PC-3 (cell line): ENCODE results near the gene LRSAM1. TPM values are rescaled to one million over a fixed set of nuclear protein-coding genes. Genes with fewer than 3 reads are reported as not detected.

Experiments
- ATAC-seq: fragments of 200-7000 bp; cut with Tn5 transposase; 2 replicates; pipeline ENCODE4 v1.9.1; 2020; ENCODE audit warnings: mild to moderate bottlenecking, moderate library complexity
- BruUV-seq: library from RNA; stranded (reverse); fragments of 400-500 nt; replicated peaks from 2 replicates; lab custom pipeline; 2021; lab: Mats Ljungman, UMichigan
- CTCF ChIA-PET: fragments of 300-600 bp; sonication (Branson Sonifier 250); formaldehyde crosslinking; loops from one replicate; lab custom pipeline; 2022; ENCODE audit warnings: antibody characterized with exemption; lab: Charles Lee
- POLR2A ChIA-PET: fragments of 300-600 bp; sonication (Branson Sonifier 250); formaldehyde crosslinking; loops from one replicate; lab custom pipeline; 2022; ENCODE audit warnings: antibody characterized with exemption; ENCODE audit not compliant: unreplicated experiment; lab: Charles Lee
- DNase-seq: peaks from one replicate; pipeline ENCODE4 v3.0.0-alpha.2; 2015
- H2AFZ ChIP-seq: fragments of 300-600 bp; sonication (generic); 2 replicates; pipeline ENCODE4 v1.6.0; 2016; ENCODE audit warnings: antibody characterized with exemption, low read length
- H3F3A ChIP-seq: fragments of 300-600 bp; sonication (generic); one replicate; pipeline ENCODE4 v1.6.0; 2017; ENCODE audit warnings: antibody characterized with exemption, low read length, control low read depth, mild to moderate bottlenecking; ENCODE audit not compliant: unreplicated experiment
- H3K27ac ChIP-seq: fragments of 300-600 bp; sonication (generic); 2 replicates; pipeline ENCODE4 v1.5.1; 2016; ENCODE audit warnings: mild to moderate bottlenecking, low read length
- H3K27me3 ChIP-seq: fragments of 300-600 bp; sonication (generic); 2 replicates; pipeline ENCODE4 v1.6.1; 2016; ENCODE audit warnings: low read length, mixed read lengths
- H3K36me3 ChIP-seq: fragments of 300-600 bp; sonication (generic); 2 replicates; pipeline ENCODE4 v1.6.1; 2016; ENCODE audit warnings: low read depth, mixed run types, low read length, mixed read lengths
- H3K4me1 ChIP-seq: fragments of 300-600 bp; sonication (generic); 2 replicates; pipeline ENCODE4 v1.5.1; 2016; ENCODE audit warnings: low read length; ENCODE audit not compliant: insufficient read depth
- H3K4me2 ChIP-seq: fragments of 300-600 bp; sonication (generic); 2 replicates; pipeline ENCODE4 v1.6.0; 2016; ENCODE audit warnings: low read length
- H3K4me3 ChIP-seq: fragments of 300-600 bp; sonication (generic); 2 replicates; pipeline ENCODE4 v1.5.1; 2016; ENCODE audit warnings: mild to moderate bottlenecking, low read length, mixed read lengths
- H3K79me2 ChIP-seq: fragments of 300-600 bp; sonication (generic); 2 replicates; pipeline ENCODE4 v1.6.1; 2017; ENCODE audit warnings: low read length, mixed read lengths
- H3K9ac ChIP-seq: fragments of 300-600 bp; sonication (generic); 2 replicates; pipeline ENCODE4 v1.6.0; 2016; ENCODE audit warnings: mild to moderate bottlenecking, low read length
- H3K9me2 ChIP-seq: fragments of 300-600 bp; sonication (generic); replicated peaks from 2 replicates; pipeline ENCODE4 v1.6.1; 2016; ENCODE audit warnings: mixed run types, low read length, mixed read lengths
- H3K9me3 ChIP-seq: fragments of 300-600 bp; sonication (generic); 2 replicates; pipeline ENCODE4 v1.6.1; 2016; ENCODE audit warnings: low read length, mixed read lengths
- H4K20me1 ChIP-seq: fragments of 300-600 bp; sonication (generic); 2 replicates; pipeline ENCODE4 v1.6.1; 2016; ENCODE audit warnings: low read length, mixed read lengths
- CTCF ChIP-seq: fragments of 300-600 bp; sonication (generic); conservative IDR thresholded peaks from 2 replicates; pipeline ENCODE4 v1.5.1; 2017; ENCODE audit warnings: antibody characterized with exemption, low read depth, mild to moderate bottlenecking, low read length
- EZH2 ChIP-seq: fragments of 300-600 bp; sonication (generic); IDR thresholded peaks from one replicate; pipeline ENCODE4 v1.6.1; 2017; ENCODE audit warnings: antibody characterized with exemption, mild to moderate bottlenecking, low read length; ENCODE audit not compliant: unreplicated experiment
- EZH2phosphoT487 ChIP-seq: fragments of 300-600 bp; sonication (generic); IDR thresholded peaks from 2 replicates; pipeline ENCODE4 v1.6.1; 2018; ENCODE audit warnings: mild to moderate bottlenecking, antibody characterized with exemption, low read length, borderline replicate concordance
- intact Hi-C: fragments of 100-400 bp; cut with micrococcal nuclease; formaldehyde crosslinking; loops from 2 replicates; pipeline ENCODE4 v1.9.0; 2023
- total RNA-seq: library from RNA; depleted of rRNA; stranded (reverse); fragments of >200 nt; gene quantifications from 2 replicates; pipeline ENCODE4 v1.2.3, GENCODE V29; 2014

Gene LRSAM1
- total RNA-seq, 1 experiment from 2014 or later, result 9.6 TPM

GRCh38 chr9:127474592-127474991, 23.3 kb downstream of the LRSAM1 start:
- H4K20me1 ChIP-seq, result no peaks in the 10 kb centered on the region
- intact Hi-C loops, result no loop called here
- CTCF ChIA-PET, result no interaction called here

GRCh38 chr9:127479507-127480081, 28.3 kb downstream of the LRSAM1 start:
- no peak for ATAC-seq
- intact Hi-C loops, result no loop called here
- Histone ChIP-seq H3K36me3 (no peaks in the 10 kb centered on the region), H3K4me3 (no peak overlapping the region), H3K4me1 (no peaks in the 10 kb centered on the region), H3K9me2 (no peaks in the 10 kb centered on the region), H3K27ac (no peak overlapping the region), H3K79me2 (no peaks in the 10 kb centered on the region), H3K4me2 (no peak overlapping the region), H3K9ac (no peak overlapping the region), H4K20me1 (no peaks in the 10 kb centered on the region), H3K9me3 (no peaks in the 10 kb centered on the region), H2AFZ (no peak overlapping the region), H3K27me3 (no peaks in the 10 kb centered on the region), H3F3A (no peaks in the 10 kb centered on the region)
- ChIA-PET POLR2A (no interaction called here), CTCF (no interaction called here)
- TF ChIP-seq EZH2, result no peak
- no peak for TF ChIP-seq EZH2phosphoT487
- TF ChIP-seq CTCF, result no peak
- no TSS peak for BruUV-seq
- no peak for DNase-seq

More at GRCh38 chr9:127474592-127474991, 23.3 kb downstream of the LRSAM1 start:
- no TSS peak for BruUV-seq
- Histone ChIP-seq H3K9me2 (no peaks in the 10 kb centered on the region), H3K36me3 (no peaks in the 10 kb centered on the region), H3K79me2 (no peaks in the 10 kb centered on the region), H3K27me3 (no peaks in the 10 kb centered on the region), H3K4me3 (no peak overlapping the region), H3F3A (no peaks in the 10 kb centered on the region), H3K9ac (no peak overlapping the region), H2AFZ (no peak overlapping the region), H3K9me3 (no peaks in the 10 kb centered on the region), H3K4me2 (no peak overlapping the region), H3K4me1 (no peaks in the 10 kb centered on the region), H3K27ac (no peak overlapping the region)
- ATAC-seq (no peak), DNase-seq (no peak)
- POLR2A ChIA-PET, result no interaction called here
- no peak for TF ChIP-seq CTCF
- TF ChIP-seq EZH2phosphoT487, result no peak
- no peak for TF ChIP-seq EZH2

- no peaks in the 10 kb centered on the region for H3K9me2 ChIP-seq
- no peaks in the 10 kb centered on the region for H3K9me3 ChIP-seq
- no peak overlapping the region for H2AFZ ChIP-seq
- H3K4me1 ChIP-seq, result no peaks in the 10 kb centered on the region
- no peak overlapping the region for H3K4me2 ChIP-seq
- intact Hi-C loops, result no loop called here
- no TSS peak for BruUV-seq
- no peaks in the 10 kb centered on the region for H4K20me1 ChIP-seq
- H3K4me3 ChIP-seq, result no peak overlapping the region
- CTCF ChIA-PET, result no interaction called here
- H3K27me3 ChIP-seq, result no peaks in the 10 kb centered on the region
- H3K27ac ChIP-seq, result no peak overlapping the region
- H3K36me3 ChIP-seq, result no peaks in the 10 kb centered on the region
- H3K79me2 ChIP-seq, result no peaks in the 10 kb centered on the region
- DNase-seq (no peak), ATAC-seq (no peak)
- POLR2A ChIA-PET, result no interaction called here
- no peak overlapping the region for H3K9ac ChIP-seq
- no peaks in the 10 kb centered on the region for H3F3A ChIP-seq
- TF ChIP-seq EZH2, result no peak
- no peak for TF ChIP-seq EZH2phosphoT487
- no peak for TF ChIP-seq CTCF
Measured at GRCh38 chr9:127482662-127483061, 31.4 kb downstream of the LRSAM1 start.
